SK-N-SH (cell line): ENCODE results near the gene SWI5. TPM values are rescaled to one million over a fixed set of nuclear protein-coding genes. Genes with fewer than 3 reads are reported as not detected.

Source experiments
- CTCF ChIA-PET: fragments of 300-600, 350-600 bp; formaldehyde crosslinking; extraction: SDS; loops from one replicate; lab custom pipeline; 2021; lab: Yijun Ruan, JAX
- POLR2A ChIA-PET: fragments of 350-600 bp; sonication (Branson Sonifier 250); formaldehyde crosslinking; extraction: SDS; loops from one replicate; lab custom pipeline; 2020; ENCODE audit warnings: antibody characterized with exemption, inconsistent platforms; lab: Yijun Ruan, JAX
- DNase-seq: peaks from one replicate; pipeline ENCODE4 v3.0.0; 2012
- H2AFZ ChIP-seq: fragments of 200-600 bp; sonication (generic); 2 replicates; pipeline ENCODE4 v1.8.1; 2016; ENCODE audit warnings: antibody characterized with exemption, mild to moderate bottlenecking, low read depth
- H3F3A ChIP-seq: fragments of 200-600 bp; sonication (generic); replicated peaks from 2 replicates; pipeline ENCODE3; 2016; ENCODE audit warnings: antibody characterized with exemption, mild to moderate bottlenecking; ENCODE audit not compliant: insufficient read depth
- H3K27ac ChIP-seq, 2 experiments: fragments of 200-500 bp in 1 of 2; fragments of 200-600 bp in 1 of 2; sonication (Bioruptor generic) in 1 of 2; sonication (generic), shearing (Covaris generic) in 1 of 2; 2 replicates each; pipeline versions ENCODE4 v1.5.1 to v1.6.1; 2014 to 2016; ENCODE audit warnings: low read depth in 2 of 2, inconsistent platforms in 1 of 2, low read length in 1 of 2, mild to moderate bottlenecking in 1 of 2, mixed read lengths in 1 of 2
- H3K27me3 ChIP-seq: fragments of 200-600 bp; sonication (generic), shearing (Covaris generic); 2 replicates; pipeline ENCODE4 v1.6.1; 2016; ENCODE audit warnings: mixed run types; ENCODE audit not compliant: insufficient read depth
- H3K36me3 ChIP-seq, 2 experiments: fragments of 200-500 bp in 1 of 2; fragments of 200-600 bp in 1 of 2; sonication (Bioruptor generic) in 1 of 2; sonication (generic) in 1 of 2; replicated peaks in 1 of 2; 2 replicates each; pipeline versions ENCODE3 to v1.5.1; 2014 to 2016; ENCODE audit warnings: low read length in 1 of 2, mild to moderate bottlenecking in 1 of 2; ENCODE audit not compliant: insufficient read depth in 2 of 2, control insufficient read depth in 1 of 2
- H3K4me1 ChIP-seq, 2 experiments: fragments of 200-500 bp in 1 of 2; fragments of 200-600 bp in 1 of 2; sonication (Bioruptor generic) in 1 of 2; sonication (generic), shearing (Covaris generic) in 1 of 2; 2 replicates each; pipeline versions ENCODE4 v1.5.1 to v1.6.1; 2014 to 2016; ENCODE audit warnings: low read depth in 1 of 2, low read length in 1 of 2, mixed run types in 1 of 2; ENCODE audit not compliant: insufficient read depth in 2 of 2, control insufficient read depth in 1 of 2
- H3K4me2 ChIP-seq: fragments of 200-600 bp; sonication (generic), shearing (Covaris generic); 2 replicates; pipeline ENCODE4 v1.6.1; 2017; ENCODE audit warnings: mixed run types
- H3K4me3 ChIP-seq, 2 experiments: fragments of 200-500 bp in 1 of 2; fragments of 200-600 bp in 1 of 2; sonication (Bioruptor generic) in 1 of 2; sonication (generic), shearing (Covaris generic) in 1 of 2; 2 replicates each; pipeline versions ENCODE4 v1.5.1 to v1.8.1; 2014 to 2016; ENCODE audit warnings: low read depth in 2 of 2, inconsistent platforms in 1 of 2, low read length in 1 of 2, mild to moderate bottlenecking in 1 of 2, mixed read lengths in 1 of 2, moderate library complexity in 1 of 2
- H3K79me2 ChIP-seq: fragments of 200-600 bp; sonication (generic); 2 replicates; pipeline ENCODE4 v1.8.1; 2017; ENCODE audit warnings: mild to moderate bottlenecking; ENCODE audit not compliant: insufficient read depth
- H3K9ac ChIP-seq: fragments of 200-600 bp; sonication (generic); 2 replicates; pipeline ENCODE4 v1.6.1; 2017; ENCODE audit warnings: mixed run types
- H3K9me2 ChIP-seq: fragments of 200-600 bp; sonication (generic); 2 replicates; pipeline ENCODE4 v1.6.1; 2017; ENCODE audit warnings: mixed run types
- H3K9me3 ChIP-seq: fragments of 200-600 bp; sonication (generic); 2 replicates; pipeline ENCODE4 v1.6.1; 2017; ENCODE audit warnings: mixed run types, mild to moderate bottlenecking, moderate library complexity
- H4K20me1 ChIP-seq: fragments of 200-600 bp; sonication (generic); 2 replicates; pipeline ENCODE4 v1.6.1; 2017; ENCODE audit warnings: mild to moderate bottlenecking, mixed run types; ENCODE audit not compliant: insufficient read depth
- CHD2 ChIP-seq: fragments of 150-350 bp; IDR thresholded peaks from 2 replicates; pipeline ENCODE4 v1.6.1; 2018; ENCODE audit warnings: low read length; ENCODE audit not compliant: partially characterized antibody
- EP300 ChIP-seq, 2 experiments: IDR thresholded peaks; 2 replicates each; pipeline versions ENCODE4 v1.4.0 to v1.6.1; 2012; ENCODE audit warnings: borderline replicate concordance in 1 of 2, low read depth in 1 of 2, low read length in 1 of 2
- FOXJ3 ChIP-seq: sonication (generic); formaldehyde crosslinking; IDR thresholded peaks from 2 replicates; pipeline ENCODE4 v1.5.1; 2020; ENCODE audit warnings: mild to moderate bottlenecking, missing genetic modification reagents
- GABPA ChIP-seq: IDR thresholded peaks from 2 replicates; pipeline ENCODE4 v1.4.0; 2012; ENCODE audit warnings: low read depth, mild to moderate bottlenecking
- IRF3 ChIP-seq: fragments of 150-350 bp; IDR thresholded peaks from 2 replicates; pipeline ENCODE4 v1.6.1; 2016; ENCODE audit warnings: mild to moderate bottlenecking, low read depth, low read length
- MXI1 ChIP-seq: IDR thresholded peaks from 2 replicates; pipeline ENCODE4 v1.6.1; 2012; ENCODE audit warnings: mild to moderate bottlenecking, low read depth, low read length, improper control_type of control experiment
- NFIC ChIP-seq: IDR thresholded peaks from 2 replicates; pipeline ENCODE4 v1.4.0; 2012; ENCODE audit warnings: borderline replicate concordance
- NRF1 ChIP-seq: IDR thresholded peaks from 2 replicates; pipeline ENCODE4 v1.6.1; 2012; ENCODE audit warnings: low read depth, mild to moderate bottlenecking, low read length
- POLR2AphosphoS5 ChIP-seq: IDR thresholded peaks from 2 replicates; pipeline ENCODE4 v1.6.1; 2012; ENCODE audit warnings: low read depth, low read length
- RCOR1 ChIP-seq: fragments of 150-350 bp; IDR thresholded peaks from 2 replicates; pipeline ENCODE4 v1.6.1; 2017; ENCODE audit warnings: antibody characterized with exemption, low read length
- REST ChIP-seq: IDR thresholded peaks from 2 replicates; pipeline ENCODE4 v1.6.1; 2012; ENCODE audit warnings: mild to moderate bottlenecking, low read depth, low read length, moderate library complexity
- RFX5 ChIP-seq: IDR thresholded peaks from 2 replicates; pipeline ENCODE4 v1.6.1; 2012; ENCODE audit warnings: mild to moderate bottlenecking, improper control_type of control experiment, low read length
- RXRA ChIP-seq: IDR thresholded peaks from 2 replicates; pipeline ENCODE4 v1.4.0; 2012; ENCODE audit warnings: low read depth, mild to moderate bottlenecking, borderline replicate concordance
- SIN3A ChIP-seq: IDR thresholded peaks from 2 replicates; pipeline ENCODE4 v1.6.1; 2012; ENCODE audit warnings: low read depth, mild to moderate bottlenecking, low read length, moderate library complexity, borderline replicate concordance
- SMC3 ChIP-seq: IDR thresholded peaks from 2 replicates; pipeline ENCODE4 v1.6.1; 2012; ENCODE audit warnings: low read depth, low read length, improper control_type of control experiment
- TAF1 ChIP-seq: IDR thresholded peaks from 2 replicates; pipeline ENCODE4 v1.6.1; 2012; ENCODE audit warnings: low read depth, mild to moderate bottlenecking, low read length, moderate library complexity, borderline replicate concordance
- TCF12 ChIP-seq: IDR thresholded peaks from 2 replicates; pipeline ENCODE4 v1.4.0; 2012
- USF1 ChIP-seq: IDR thresholded peaks from 2 replicates; pipeline ENCODE4 v1.4.0; 2012; ENCODE audit warnings: low read depth, borderline replicate concordance
- USF2 ChIP-seq: fragments of 150-350 bp; IDR thresholded peaks from 2 replicates; pipeline ENCODE4 v1.6.1; 2017; ENCODE audit warnings: antibody characterized with exemption, low read length, low read depth, borderline replicate concordance
- YY1 ChIP-seq: IDR thresholded peaks from 2 replicates; pipeline ENCODE4 v1.4.0; 2012; ENCODE audit warnings: low read depth, mild to moderate bottlenecking
- WGBS: methylation state at CpG from one replicate; pipeline ENCODE4 v1.1.6; 2017; ENCODE audit warnings: low lambda C conversion rate; 5-methylcytosine and 5-hydroxymethylcytosine counted together
- polyA plus RNA-seq, 3 experiments: library from polyadenylated mRNA; depleted of rRNA; stranded (reverse); fragments of >200 nt; gene quantifications; 2 replicates each; pipeline ENCODE4 v1.2.3, GENCODE V29; 2012

The SWI5 gene
- polyA plus RNA-seq, 1 of the 3 experiments (the other 2 are of a cell fraction) = 84.1 TPM

- no peaks in the 10 kb centered on the region for H3K79me2 ChIP-seq
- no peak overlapping the region for H3K4me3 ChIP-seq
- POLR2A ChIA-PET = interaction anchor here (0.7 to 1.4 kb wide), 3 partner anchors 8 to 1364 kb away, joined by 3 to 4 read pairs (median 3); no protein-coding TSS in a partner anchor
- H3K4me1 ChIP-seq = no peaks in the 10 kb centered on the region
- H3K27ac ChIP-seq = no peak overlapping the region
- no peak for DNase-seq
- H3F3A ChIP-seq = peaks cover 3% of the 10 kb centered on the region
- 88% methylated on average over 4 of the region's 11 CpGs for WGBS
- no peak overlapping the region for H2AFZ ChIP-seq
- TF ChIP-seq SIN3A (no peak), USF1 (no peak), USF2 (no peak), NFIC (no peak), NRF1 (no peak), TCF12 (no peak), MXI1 (no peak), TAF1 (no peak), RFX5 (no peak)
- H3K9me2 ChIP-seq = no peaks in the 10 kb centered on the region
- H3K4me2 ChIP-seq = no peak overlapping the region
- H3K27me3 ChIP-seq = no peaks in the 10 kb centered on the region
- H4K20me1 ChIP-seq = no peaks in the 10 kb centered on the region
- no peaks in the 10 kb centered on the region for H3K9me3 ChIP-seq
- peaks cover 0 to 15% of the 10 kb centered on the region in 2 experiments for H3K36me3 ChIP-seq
- H3K9ac ChIP-seq = no peak overlapping the region
- CTCF ChIA-PET = interaction anchor here (0.7 to 1.0 kb wide), 2 partner anchors 12 to 28 kb away, joined by 3 to 4 read pairs; no protein-coding TSS in a partner anchor
Measured at GRCh38 chr9:128333451-128333869, 57.4 kb downstream of the SWI5 start.

- H3K4me3 ChIP-seq = no peak overlapping the region
- H3K4me2 ChIP-seq = no peak overlapping the region
- H4K20me1 ChIP-seq = no peaks in the 10 kb centered on the region
- 98% methylated on average over 7 of the region's 7 CpGs for WGBS
- POLR2A ChIA-PET = no interaction called here
- no peaks in the 10 kb centered on the region; a peak in 1 of 4 replicates for H3K4me1 ChIP-seq
- H3K36me3 ChIP-seq = peaks cover 0 to 15% of the 10 kb centered on the region in 2 experiments
- no peak overlapping the region for H3K9ac ChIP-seq
- TF ChIP-seq NFIC = no peak
- TF ChIP-seq IRF3 = no peak
- no peak for TF ChIP-seq REST
- TF ChIP-seq CHD2 = no peak
- no peak for TF ChIP-seq YY1
- TF ChIP-seq RCOR1 = no peak
- no peak for TF ChIP-seq EP300 (IDR thresholded peaks at IDR 0.05; ENCODE audit: borderline replicate concordance in 1 of 2, low read depth in 1 of 2, low read length in 1 of 2)
- no peak for TF ChIP-seq GABPA
- TF ChIP-seq NRF1 = no peak
- TF ChIP-seq FOXJ3 = no peak
- TF ChIP-seq POLR2AphosphoS5 = no peak
- no peak for TF ChIP-seq MXI1
- TF ChIP-seq SMC3 = no peak
- TF ChIP-seq RFX5 = no peak
- TF ChIP-seq USF2 = no peak
- TF ChIP-seq SIN3A = no peak
- TF ChIP-seq RXRA = no peak
- DNase-seq = no peak
- H2AFZ ChIP-seq = no peak overlapping the region
- H3K79me2 ChIP-seq = no peaks in the 10 kb centered on the region
- CTCF ChIA-PET = interaction anchor here (0.9 to 1.7 kb wide), 2 partner anchors 40 to 142 kb away, joined by 3 to 9 read pairs; no protein-coding TSS in a partner anchor
- H3K9me3 ChIP-seq = no peaks in the 10 kb centered on the region
- no peaks in the 10 kb centered on the region for H3K27me3 ChIP-seq
- peaks cover 11% of the 10 kb centered on the region for H3F3A ChIP-seq
- no peak overlapping the region for H3K27ac ChIP-seq
- H3K9me2 ChIP-seq = no peaks in the 10 kb centered on the region
Measured at GRCh38 chr9:128335161-128335560, 59.1 kb downstream of the SWI5 start.
